Measurements from ENCODE around the gene CMTM3.
"Not testable (repeated sequence)": the region's sequence is repeated elsewhere in the genome, so short reads cannot be mapped to it uniquely, and the experiment has no call there.

The CMTM3 gene

GRCh38 chr16:66585481-66586239 is 18.8 kb upstream of the CMTM3 start:
- DNase-seq: no peak

GRCh38 chr16:66587881-66588600 is 16.5 kb upstream of the CMTM3 start:
- DNase-seq: no peak

- no peak for DNase-seq
Measured at GRCh38 chr16:66588981-66589713, 15.4 kb upstream of the CMTM3 start.

GRCh38 chr16:66590322-66590721 is 14.2 kb upstream of the CMTM3 start:
- DNase-seq: no peak

GRCh38 chr16:66591018-66591417 is 13.5 kb upstream of the CMTM3 start:
- DNase-seq: no peak

GRCh38 chr16:66592241-66592640 is 12.3 kb upstream of the CMTM3 start:
- no peak for DNase-seq

- no peak for DNase-seq
Measured at GRCh38 chr16:66592814-66593213, 11.7 kb upstream of the CMTM3 start.

DNA sequence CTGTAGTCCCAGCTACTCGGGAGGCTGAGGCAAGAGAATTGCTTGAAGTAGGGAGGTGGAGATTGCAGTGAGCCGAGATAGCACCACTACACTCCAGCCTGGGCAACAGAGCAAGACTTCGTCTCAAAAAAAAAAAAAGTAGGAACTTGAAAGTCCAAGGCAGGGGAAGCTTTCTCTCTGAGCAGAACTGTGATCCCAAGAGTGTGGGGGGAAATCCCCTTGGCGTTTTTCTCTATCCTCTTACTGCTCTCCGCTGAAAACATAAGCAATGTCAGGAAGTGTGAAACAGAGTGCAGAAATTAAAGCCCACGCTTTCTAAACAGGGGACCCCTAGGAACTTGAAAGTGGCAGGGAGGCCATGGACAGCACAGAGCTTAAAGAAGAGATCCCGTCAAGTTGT is 9.8 kb upstream of the CMTM3 start:
- DNase-seq: no peak

- DNase-seq: not testable (repeated sequence)
Measured at GRCh38 chr16:66596559-66596958, 7.9 kb upstream of the CMTM3 start.

GRCh38 chr16:66596986-66597848 is 7.3 kb upstream of the CMTM3 start:
- DNase-seq: no peak

DNA sequence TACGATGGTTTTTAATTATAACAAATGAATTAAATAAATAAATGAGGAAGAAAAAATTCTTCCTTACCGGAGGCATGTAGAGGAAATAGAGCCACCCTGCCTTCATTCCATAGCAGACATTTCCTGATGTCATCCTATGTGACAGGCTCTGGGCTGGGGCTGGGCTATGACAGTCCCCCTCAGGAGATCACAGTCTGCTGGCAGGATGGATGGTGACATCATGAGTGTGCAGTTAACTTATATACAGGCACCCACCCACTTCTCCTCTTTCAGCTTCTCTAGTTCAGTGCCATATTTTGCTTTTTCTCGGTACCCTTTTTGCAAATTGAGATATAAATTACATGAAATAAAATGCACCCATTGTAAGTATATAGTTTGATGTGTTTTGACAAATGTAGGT is 6.4 kb upstream of the CMTM3 start:
- DNase-seq: no peak

- no peak for DNase-seq
Measured at GRCh38 chr16:66599726-66600125, 4.8 kb upstream of the CMTM3 start.

GRCh38 chr16:66600477-66600876 is 4.0 kb upstream of the CMTM3 start:
- no peak for DNase-seq

GRCh38 chr16:66601471-66601870 is 3.0 kb upstream of the CMTM3 start:
- DNase-seq: no peak

DNA sequence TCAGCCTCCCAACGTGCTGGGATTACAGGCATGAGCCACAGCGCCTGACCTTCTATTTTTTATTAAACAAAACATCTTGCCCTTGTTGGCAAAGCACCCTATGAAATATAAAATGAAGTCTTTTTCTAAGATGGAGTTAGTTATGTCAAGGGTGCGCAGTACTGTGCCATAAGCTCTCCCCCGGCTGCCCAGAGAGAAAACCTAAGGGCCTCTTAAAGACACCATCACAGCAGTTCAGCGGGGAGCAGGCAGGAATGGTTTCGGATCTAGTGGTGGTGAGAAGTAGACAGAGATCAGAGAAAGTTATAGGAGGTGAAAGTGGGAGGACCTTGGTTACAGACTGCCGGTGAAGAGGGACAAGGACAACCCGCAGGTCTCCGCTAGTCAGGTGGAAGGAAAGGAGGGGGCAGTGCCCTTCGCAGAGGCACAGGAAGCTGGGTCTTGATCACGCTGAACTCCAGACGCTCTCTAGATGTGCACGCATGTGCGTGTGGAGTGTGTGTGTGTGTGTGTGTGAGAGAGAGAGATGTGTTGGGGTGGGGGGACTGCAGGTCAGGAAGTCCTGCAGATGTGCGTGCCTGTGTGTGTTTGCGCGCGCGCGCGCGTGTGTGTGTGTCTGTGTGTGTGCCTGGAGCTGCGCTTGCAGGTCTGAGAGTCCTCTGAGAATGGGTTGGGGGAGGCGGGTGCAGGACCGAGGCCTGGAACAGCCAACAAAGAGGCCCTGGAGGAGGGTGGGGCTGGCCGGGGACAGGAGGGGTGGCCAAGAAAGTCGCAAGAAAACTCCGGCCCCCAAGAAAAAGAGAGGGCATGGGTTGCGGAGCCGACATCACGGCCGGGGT is 748 bp upstream of the CMTM3 start:
- peak; percentile 92 for DNase-seq

- DNase-seq: no peak
Measured at GRCh38 chr16:66605177-66605978, 874 bp downstream of the CMTM3 start.

DNA sequence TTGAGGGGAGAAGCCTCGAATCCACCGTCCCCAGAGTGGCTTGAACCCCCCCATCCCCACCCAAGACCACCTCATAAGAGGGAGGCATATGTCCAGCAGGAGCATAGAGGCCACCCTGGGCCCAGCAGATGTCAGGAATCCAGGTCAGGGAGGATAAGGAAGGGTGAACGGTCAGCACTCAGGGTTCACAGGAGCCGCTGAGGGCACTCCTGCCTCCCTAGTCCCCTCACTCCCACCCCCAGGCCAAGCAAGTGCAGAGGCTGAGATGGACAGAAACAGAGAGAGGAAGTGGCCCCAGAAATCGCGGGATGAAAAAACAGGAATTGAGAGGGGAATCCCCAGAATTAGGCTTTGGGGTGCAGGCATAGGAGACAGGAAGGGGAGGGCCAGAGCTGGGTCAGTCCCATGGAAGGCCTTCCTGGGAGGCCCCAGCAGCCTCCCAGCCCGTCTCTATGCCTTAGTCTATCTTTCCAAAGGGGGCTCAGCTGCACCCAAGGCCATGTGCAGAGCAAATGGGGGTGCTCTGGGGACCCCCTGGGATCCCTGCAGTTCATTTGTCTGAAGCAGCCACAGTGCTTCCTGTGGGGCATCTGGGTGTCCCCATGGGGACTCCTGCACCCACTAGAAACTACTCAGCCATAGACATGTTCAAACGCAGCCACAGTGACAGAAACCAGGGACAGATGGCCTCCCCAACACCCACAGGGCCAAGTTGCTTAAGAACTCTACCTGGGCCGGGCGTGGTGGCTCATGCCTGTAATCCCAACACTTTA is 1.7 kb downstream of the CMTM3 start:
- no peak for DNase-seq

GRCh38 chr16:66608241-66609138 is 4.0 kb downstream of the CMTM3 start:
- peak; percentile 89 for DNase-seq

DNA sequence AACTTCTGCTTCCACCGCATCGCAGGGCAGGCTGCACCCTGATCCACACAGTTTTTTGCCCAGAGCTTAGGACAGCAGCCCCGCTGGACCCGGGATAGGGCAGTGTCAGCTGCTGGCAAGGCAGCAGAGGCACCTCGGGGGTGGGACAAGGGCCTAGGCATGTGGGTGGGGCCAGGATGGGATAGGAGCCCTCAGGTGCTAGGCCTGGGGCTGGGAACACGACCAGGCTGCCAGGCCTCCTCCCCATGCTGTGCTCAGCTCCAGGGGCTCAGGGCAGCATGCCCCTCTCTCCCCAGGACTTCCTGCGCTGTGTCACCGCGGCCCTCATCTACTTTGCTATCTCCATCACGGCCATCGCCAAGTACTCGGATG is 4.6 kb downstream of the CMTM3 start:
- no peak for DNase-seq
